ENCODE data around the gene MYL10.

MYL10 gene

DNA sequence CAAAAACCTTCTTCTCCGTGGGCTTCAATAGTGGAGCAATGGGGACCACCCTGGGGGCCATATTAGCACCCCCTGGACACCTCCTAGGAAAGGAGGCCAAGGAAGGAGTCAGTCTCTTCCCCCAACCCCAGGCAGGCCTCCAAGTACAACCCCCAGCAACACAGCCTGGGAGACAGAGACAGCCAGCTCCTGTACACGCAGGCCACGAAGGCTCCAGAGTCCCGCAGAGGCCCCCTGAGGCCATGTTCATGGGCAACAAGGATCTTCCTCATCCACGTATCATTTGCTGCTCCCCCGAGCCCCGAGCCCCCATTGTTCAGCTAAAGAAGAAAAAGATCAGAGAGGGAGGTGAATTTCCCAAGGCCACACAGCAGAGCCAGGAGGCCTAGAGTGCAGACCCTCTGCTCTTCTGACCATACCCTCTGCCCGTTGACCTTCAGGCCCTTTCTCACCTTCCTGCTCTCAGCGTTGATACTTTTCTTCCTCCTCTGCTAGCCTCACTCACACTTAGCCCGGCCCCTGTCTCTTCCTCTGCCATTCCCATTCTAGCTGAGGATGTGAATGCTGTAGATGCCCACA lies 35.9 kb upstream of the MYL10 start:
- H4K20me1 ChIP-seq (ENCODE audit: insufficient read depth), result no peaks in the 10 kb centered on the region

DNA sequence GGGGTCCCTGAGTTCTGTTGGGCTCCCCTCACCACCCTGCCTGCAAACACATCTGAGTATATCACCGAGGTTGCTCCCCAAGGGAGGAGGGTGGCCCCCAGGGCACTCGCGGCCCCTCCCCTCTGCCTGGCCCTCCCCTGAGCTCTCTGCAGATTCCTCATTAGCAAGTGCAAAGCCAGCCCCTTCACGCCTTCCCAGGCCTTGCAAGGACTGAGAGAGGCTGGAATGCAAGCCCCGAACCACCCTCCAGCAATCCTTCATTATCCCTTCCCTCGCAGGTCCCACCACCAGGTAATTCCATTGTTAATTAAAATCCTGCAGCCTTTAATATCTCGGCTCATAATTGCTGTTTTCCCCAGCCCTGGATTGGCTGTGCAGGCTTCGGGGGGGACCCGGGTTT lies 35.3 kb upstream of the MYL10 start:
- H3K36me3 ChIP-seq (ENCODE audit: insufficient read depth), result no peaks in the 10 kb centered on the region
- TF ChIP-seq, protein P1, sequence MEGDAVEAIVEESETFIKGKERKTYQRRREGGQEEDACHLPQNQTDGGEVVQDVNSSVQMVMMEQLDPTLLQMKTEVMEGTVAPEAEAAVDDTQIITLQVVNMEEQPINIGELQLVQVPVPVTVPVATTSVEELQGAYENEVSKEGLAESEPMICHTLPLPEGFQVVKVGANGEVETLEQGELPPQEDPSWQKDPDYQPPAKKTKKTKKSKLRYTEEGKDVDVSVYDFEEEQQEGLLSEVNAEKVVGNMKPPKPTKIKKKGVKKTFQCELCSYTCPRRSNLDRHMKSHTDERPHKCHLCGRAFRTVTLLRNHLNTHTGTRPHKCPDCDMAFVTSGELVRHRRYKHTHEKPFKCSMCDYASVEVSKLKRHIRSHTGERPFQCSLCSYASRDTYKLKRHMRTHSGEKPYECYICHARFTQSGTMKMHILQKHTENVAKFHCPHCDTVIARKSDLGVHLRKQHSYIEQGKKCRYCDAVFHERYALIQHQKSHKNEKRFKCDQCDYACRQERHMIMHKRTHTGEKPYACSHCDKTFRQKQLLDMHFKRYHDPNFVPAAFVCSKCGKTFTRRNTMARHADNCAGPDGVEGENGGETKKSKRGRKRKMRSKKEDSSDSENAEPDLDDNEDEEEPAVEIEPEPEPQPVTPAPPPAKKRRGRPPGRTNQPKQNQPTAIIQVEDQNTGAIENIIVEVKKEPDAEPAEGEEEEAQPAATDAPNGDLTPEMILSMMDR (conservative IDR thresholded peaks at IDR 0.05; ENCODE audit: low read depth, low read length), result no peak
- no peak overlapping the region for H3K4me2 ChIP-seq
- H2AFZ ChIP-seq (ENCODE audit: low read depth), result no peak overlapping the region
- no peaks in the 10 kb centered on the region for H3K79me2 ChIP-seq (ENCODE audit: insufficient read depth, low read depth)
- no peak overlapping the region for H3K27ac ChIP-seq
- no peaks in the 10 kb centered on the region for H3K4me1 ChIP-seq (ENCODE audit: low read depth, poor library complexity, severe bottlenecking)
- H4K20me1 ChIP-seq (ENCODE audit: insufficient read depth), result no peaks in the 10 kb centered on the region
- H3K27me3 ChIP-seq (ENCODE audit: insufficient read depth, low read depth), result no peaks in the 10 kb centered on the region; the same call in 1 of the 2 replicates
- no peak overlapping the region for H3K4me3 ChIP-seq (IDR thresholded peaks at IDR 0.05; ENCODE audit: insufficient read depth, low read depth, low read length)
- no peak overlapping the region for H3K9ac ChIP-seq

More for the DNA sequence above, 35.9 kb upstream of the MYL10 start:
- H3K36me3 ChIP-seq (ENCODE audit: insufficient read depth), result no peaks in the 10 kb centered on the region
- H3K4me1 ChIP-seq (ENCODE audit: low read depth, poor library complexity, severe bottlenecking), result no peaks in the 10 kb centered on the region
- no peaks in the 10 kb centered on the region; the same call in 1 of the 2 replicates for H3K27me3 ChIP-seq (ENCODE audit: insufficient read depth, low read depth)
- H3K4me3 ChIP-seq (IDR thresholded peaks at IDR 0.05; ENCODE audit: insufficient read depth, low read depth, low read length), result no peak overlapping the region
- H3K4me2 ChIP-seq, result no peak overlapping the region
- no peak overlapping the region for H2AFZ ChIP-seq (ENCODE audit: low read depth)
- no peaks in the 10 kb centered on the region for H3K79me2 ChIP-seq (ENCODE audit: insufficient read depth, low read depth)
- no peak overlapping the region for H3K27ac ChIP-seq
- H3K9ac ChIP-seq, result no peak overlapping the region
- TF ChIP-seq, protein P1 (conservative IDR thresholded peaks at IDR 0.05; ENCODE audit: low read depth, low read length), result no peak

DNA sequence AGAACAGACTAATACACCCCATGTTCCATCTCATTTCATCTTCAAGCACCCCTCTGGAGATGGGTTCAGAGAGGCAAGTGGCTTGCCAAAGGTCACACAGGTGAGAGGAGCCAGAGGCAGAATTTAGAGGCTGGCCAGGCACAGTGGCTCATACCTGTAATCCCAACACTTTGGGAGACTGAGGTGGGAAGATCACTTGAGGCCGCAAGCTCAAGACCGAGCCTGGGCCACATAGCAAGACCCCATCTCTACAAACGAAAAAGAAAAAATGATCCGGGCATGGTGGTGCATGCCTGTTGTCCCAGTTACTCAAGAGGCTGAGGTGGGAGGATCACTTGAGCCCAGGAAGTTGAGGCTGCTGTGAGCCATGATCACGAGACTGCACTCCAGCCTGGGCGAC lies 34.7 kb upstream of the MYL10 start:
- TF ChIP-seq, protein P1 (conservative IDR thresholded peaks at IDR 0.05; ENCODE audit: low read depth, low read length), result no peak
- Histone ChIP-seq H3K4me2 (no peak overlapping the region), H3K4me1 (ENCODE audit: low read depth, poor library complexity, severe bottlenecking) (no peaks in the 10 kb centered on the region), H3K79me2 (ENCODE audit: insufficient read depth, low read depth) (no peaks in the 10 kb centered on the region), H3K27me3 (ENCODE audit: insufficient read depth, low read depth) (no peaks in the 10 kb centered on the region; the same call in 1 of the 2 replicates), H3K4me3 (IDR thresholded peaks at IDR 0.05; ENCODE audit: insufficient read depth, low read depth, low read length) (no peak overlapping the region), H3K27ac (no peak overlapping the region), H4K20me1 (ENCODE audit: insufficient read depth) (no peaks in the 10 kb centered on the region), H3K36me3 (ENCODE audit: insufficient read depth) (no peaks in the 10 kb centered on the region), H3K9ac (no peak overlapping the region), H2AFZ (ENCODE audit: low read depth) (no peak overlapping the region)

DNA sequence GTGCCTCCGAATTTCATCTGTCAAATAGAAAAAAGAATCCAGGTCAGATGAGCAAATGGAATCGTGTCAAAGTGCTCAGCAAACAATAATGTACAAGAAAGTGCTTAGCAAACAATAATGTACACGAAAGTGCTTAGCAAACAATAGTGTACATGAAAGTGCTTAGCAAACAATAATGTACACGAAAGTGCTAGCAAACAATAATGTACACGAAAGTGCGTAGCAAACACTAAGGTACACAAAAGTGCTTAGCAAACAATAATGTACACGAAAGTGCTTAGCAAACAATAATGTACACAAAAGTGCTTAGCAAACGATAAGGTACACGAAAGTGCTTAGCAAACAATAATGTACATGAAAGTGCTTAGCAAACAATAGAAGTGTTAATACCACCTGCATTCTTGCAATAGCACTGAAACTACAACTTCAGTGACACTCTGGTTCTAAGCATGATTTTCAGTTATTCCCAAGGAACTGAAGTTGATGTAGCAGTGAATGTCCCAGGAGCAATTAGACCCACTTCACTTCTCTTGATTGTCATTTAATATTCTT lies 33.4 kb upstream of the MYL10 start:
- Histone ChIP-seq H3K4me3 (IDR thresholded peaks at IDR 0.05; ENCODE audit: insufficient read depth, low read depth, low read length) (no peak overlapping the region), H2AFZ (ENCODE audit: low read depth) (no peak overlapping the region), H4K20me1 (ENCODE audit: insufficient read depth) (no peaks in the 10 kb centered on the region), H3K36me3 (ENCODE audit: insufficient read depth) (no peaks in the 10 kb centered on the region), H3K4me1 (ENCODE audit: low read depth, poor library complexity, severe bottlenecking) (no peaks in the 10 kb centered on the region), H3K27me3 (ENCODE audit: insufficient read depth, low read depth) (no peaks in the 10 kb centered on the region; the same call in 1 of the 2 replicates), H3K27ac (peak overlapping the region; percentile 20; the same call in 1 of the 2 replicates), H3K4me2 (no peak overlapping the region), H3K79me2 (ENCODE audit: insufficient read depth, low read depth) (no peaks in the 10 kb centered on the region), H3K9ac (no peak overlapping the region)
- TF ChIP-seq, protein P1 (conservative IDR thresholded peaks at IDR 0.05; ENCODE audit: low read depth, low read length), result no peak

Measured in KMS-11 (cell line).